ENCODE results near the gene FSTL5. TPM values are rescaled to one million over a fixed set of nuclear protein-coding genes. Genes with fewer than 3 reads are reported as not detected.

FSTL5 gene
- total and polyA plus RNA-seq, 2 of the 8 experiments (the other 6 are each of a cell fraction or from before 2014, with no cell fraction given), result 0.09 to 0.32 TPM

- ChIA-PET CTCF (ENCODE audit: partially characterized antibody) (no interaction called here), POLR2A (ENCODE audit: partially characterized antibody) (no interaction called here)
- H4K5ac ChIP-seq (ENCODE audit: insufficient read length, low read depth, low read length), result no peak overlapping the region
- no peaks in the 10 kb centered on the region for H3K79me1 ChIP-seq (ENCODE audit: low read depth, low read length)
- H3K4ac ChIP-seq (replicated peaks; ENCODE audit: insufficient read length, low read depth, low read length), result no peak overlapping the region
- H3K14ac ChIP-seq (ENCODE audit: insufficient read length), result no peak overlapping the region
- H4K20me1 ChIP-seq (replicated peaks in 1 of 2; ENCODE audit: control insufficient read depth in 1 of 2, insufficient read depth in 2 of 2, low read length in 2 of 2), result no peaks in the 10 kb centered on the region
- DNase-seq (ENCODE audit: low read depth in 1 of 2, low spot score in 2 of 2) (no peak), FAIRE-seq (no peak)
- H4K91ac ChIP-seq (replicated peaks; ENCODE audit: insufficient read length, low read length), result no peak overlapping the region
- no peak overlapping the region for H3K56ac ChIP-seq (replicated peaks; ENCODE audit: insufficient read length, low read depth, low read length)
- H3K23ac ChIP-seq (ENCODE audit: insufficient read length), result no peak overlapping the region
- no peak overlapping the region for H2BK120ac ChIP-seq (replicated peaks; ENCODE audit: low read depth, low read length)
- H2BK20ac ChIP-seq (ENCODE audit: low read length), result no peak overlapping the region
- no peak overlapping the region for H3K4me2 ChIP-seq (ENCODE audit: insufficient read depth in 1 of 2, low read depth in 2 of 2, low read length in 2 of 2)
- no peak overlapping the region for H3K27ac ChIP-seq (ENCODE audit: low read depth, low read length)
- H2AK5ac ChIP-seq (ENCODE audit: low read depth, low read length), result no peak overlapping the region
- H3K4me3 ChIP-seq (ENCODE audit: extremely low read depth in 1 of 4, insufficient read depth in 2 of 4, low read depth in 3 of 4, low read length in 4 of 4), result no peak overlapping the region
- no peak overlapping the region for H3K9ac ChIP-seq (replicated peaks in 1 of 4; ENCODE audit: extremely low read depth in 1 of 4, low read depth in 3 of 4, low read length in 3 of 4)
- no peaks in the 10 kb centered on the region for H3K79me2 ChIP-seq (ENCODE audit: control insufficient read depth in 1 of 2, insufficient read depth in 2 of 2, low read length in 2 of 2)
- H2AFZ ChIP-seq (ENCODE audit: low read length), result peak overlapping the region; percentile 13; the same call in 1 of the 2 replicates
- no peak overlapping the region for H2BK15ac ChIP-seq (ENCODE audit: low read length)
- H3K27me3 ChIP-seq (replicated peaks in 1 of 4; ENCODE audit: control insufficient read depth in 3 of 4, extremely low read depth in 1 of 4, insufficient read depth in 3 of 4, low read length in 3 of 4), result no peaks in the 10 kb centered on the region
- H3K18ac ChIP-seq (ENCODE audit: extremely low read depth, low read length), result no peak overlapping the region
- H4K8ac ChIP-seq (ENCODE audit: extremely low read depth, insufficient read depth, low read length), result no peak overlapping the region
- H3K9me3 ChIP-seq (ENCODE audit: insufficient read depth in 2 of 2, low read depth in 1 of 2, low read length in 1 of 2), result no peaks in the 10 kb centered on the region
- H3K4me1 ChIP-seq (replicated peaks in 1 of 4; ENCODE audit: control insufficient read depth in 3 of 4, insufficient read depth in 4 of 4, low read length in 3 of 4), result no peaks in the 10 kb centered on the region
- H3K36me3 ChIP-seq (ENCODE audit: control insufficient read depth in 2 of 4, insufficient read depth in 4 of 4, low read length in 3 of 4), result no peaks in the 10 kb centered on the region
- no peak overlapping the region for H2BK12ac ChIP-seq (ENCODE audit: low read depth, low read length)
- no peaks in the 10 kb centered on the region for H3K23me2 ChIP-seq (ENCODE audit: low read depth, low read length)
- H2BK5ac ChIP-seq (ENCODE audit: low read depth, low read length), result no peak overlapping the region
- TF ChIP-seq KDM1A (IDR thresholded peaks at IDR 0.05; ENCODE audit: borderline replicate concordance, low read length) (no peak), BACH1 (IDR thresholded peaks at IDR 0.05; ENCODE audit: low read length) (no peak)
Observed at GRCh38 chr4:161498155-161498554, 665.6 kb downstream of the FSTL5 start.

Measured in H1 (cell line).